Stimulated activated CD8-positive, alpha-beta memory T cell treated with anti-CD3 and anti-CD28 coated beads, Interleukin-12 subunit alpha, Interleukin-12 subunit beta, amount 100 ng/mL, for 24 hours (primary cell): ENCODE data around the gene RAX2.
"Not testable (repeated sequence)": the region's sequence is repeated elsewhere in the genome, so short reads cannot be mapped to it uniquely, and the experiment has no call there.

Source experiments
- DNase-seq: peaks from one replicate; pipeline ENCODE4 v3.0.0-alpha.2; 2020; ENCODE audit errors: extremely low read depth

The RAX2 gene

DNA sequence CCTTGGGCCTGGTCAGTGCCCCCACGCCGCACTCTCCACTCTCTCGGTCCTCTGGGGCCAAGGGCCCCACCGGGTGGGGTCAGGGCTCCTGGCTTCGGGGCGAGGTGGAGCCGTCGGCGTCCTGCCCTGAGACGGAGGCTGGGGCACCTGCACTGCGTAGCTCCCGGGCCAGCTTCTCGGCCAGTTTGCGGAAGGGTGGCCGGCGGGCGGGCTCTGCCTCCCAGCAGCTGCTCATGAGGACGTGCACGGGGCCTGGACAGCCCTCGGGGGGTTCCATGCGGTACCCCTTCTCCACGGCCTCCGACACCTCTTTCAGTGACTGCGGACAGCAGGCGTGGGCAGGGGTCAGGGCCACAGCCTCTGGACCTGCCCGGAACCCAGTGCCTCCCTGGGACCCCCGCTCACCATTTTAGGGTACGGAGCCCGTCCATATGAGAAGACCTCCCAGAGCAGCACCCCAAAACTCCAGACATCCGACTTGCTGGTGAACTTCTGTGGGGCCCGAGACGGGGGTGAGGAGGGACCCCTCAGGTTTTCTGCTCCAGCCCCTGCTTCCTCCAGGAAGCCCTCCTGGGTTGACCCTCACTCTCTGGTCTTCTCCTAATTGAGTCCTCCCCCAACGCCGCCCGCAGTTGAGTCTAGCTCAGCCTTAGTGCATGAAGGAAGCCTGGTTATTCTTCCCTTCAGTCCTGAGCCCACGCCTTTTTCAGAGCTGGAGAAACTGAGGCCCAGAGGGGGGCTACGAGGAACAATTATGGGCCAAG, 6.3 kb upstream of the RAX2 start:
- DNase-seq = no peak

DNA sequence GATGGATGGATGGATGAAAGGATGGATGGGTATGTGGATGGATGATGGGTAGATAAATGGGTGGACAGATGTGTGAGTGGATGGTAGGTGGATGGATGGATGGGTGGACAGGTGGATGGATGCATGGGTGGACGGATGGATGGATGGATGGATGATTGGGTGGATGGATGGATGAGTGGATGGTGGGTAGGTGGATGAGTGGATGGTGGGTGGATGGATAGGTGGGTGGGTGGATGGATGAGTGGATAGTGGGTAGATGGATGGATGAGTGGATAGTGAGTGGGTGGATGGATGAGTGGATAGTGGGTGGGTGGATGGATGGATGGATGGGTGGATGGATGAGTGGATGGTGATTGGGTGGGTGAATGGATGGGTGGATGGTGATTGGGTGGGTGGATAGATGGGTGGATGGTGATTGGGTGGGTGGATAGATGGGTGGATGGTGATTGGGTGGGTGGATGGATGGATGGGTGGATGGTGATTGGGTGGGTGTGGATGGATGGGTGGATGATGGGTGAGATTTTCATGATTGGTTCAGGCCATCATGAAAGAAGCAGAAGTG, 4.5 kb upstream of the RAX2 start:
- DNase-seq = no peak

DNA sequence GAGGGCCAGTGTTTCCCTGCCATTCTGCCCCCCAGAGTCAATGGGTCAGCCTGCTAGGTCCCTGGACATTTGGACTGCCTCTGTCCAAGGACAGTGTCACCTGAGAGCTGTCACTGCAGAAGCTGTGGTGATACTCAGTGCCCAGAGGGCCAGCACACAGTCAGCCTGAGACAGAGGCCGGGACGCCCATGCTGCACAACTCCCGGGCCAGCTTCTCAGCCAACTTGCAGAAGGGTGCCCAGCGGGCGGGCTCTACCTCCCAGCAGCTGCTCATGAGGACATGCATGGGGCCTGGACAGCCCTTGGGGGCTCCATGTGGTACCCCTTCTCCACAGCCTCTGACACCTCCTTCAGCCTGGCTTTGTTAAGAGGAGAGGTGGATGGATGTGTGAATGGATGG, 3.8 kb upstream of the RAX2 start:
- no peak for DNase-seq

GRCh38 chr19:3775374-3775711, 3.3 kb upstream of the RAX2 start:
- DNase-seq = no peak

DNA sequence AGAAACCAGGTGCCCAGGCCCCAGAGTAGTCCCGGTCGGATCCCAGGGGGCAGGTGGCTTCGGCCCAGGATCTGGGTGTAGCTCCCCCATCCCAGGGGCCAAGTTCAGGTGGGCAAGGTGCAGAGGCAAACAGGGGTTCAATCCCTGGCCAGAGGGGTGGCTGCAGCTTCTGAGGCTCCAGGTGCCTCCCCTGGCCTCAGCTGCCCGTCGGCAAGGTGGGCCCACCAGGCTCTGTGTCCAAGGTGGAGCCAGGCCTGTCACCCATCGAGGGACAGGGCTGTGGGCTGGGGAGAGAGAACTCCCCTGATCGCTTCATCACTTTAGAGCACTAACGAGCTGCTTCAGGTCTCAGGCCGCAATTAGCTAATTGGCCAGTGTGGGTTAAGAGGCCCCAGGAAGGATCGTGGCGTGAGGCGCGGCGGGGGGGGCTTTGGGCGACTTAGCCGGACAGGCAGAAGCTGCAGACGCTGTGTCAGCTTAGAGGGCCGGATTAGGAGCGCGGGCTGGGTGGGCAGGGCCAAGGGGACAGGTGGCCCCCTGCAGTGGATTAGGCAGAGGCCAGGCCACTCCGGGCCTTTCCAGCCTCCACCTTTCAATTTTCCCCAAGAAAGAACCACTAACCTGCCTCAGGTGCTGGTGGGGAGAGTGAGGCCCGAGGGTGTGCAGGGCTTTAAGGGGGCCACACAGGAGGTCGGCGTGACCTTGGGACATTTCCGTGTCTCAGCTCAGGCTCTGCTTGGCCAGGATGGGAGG, 2.8 kb upstream of the RAX2 start:
- no peak for DNase-seq

- DNase-seq = no peak
These were observed 1.9 kb upstream of the RAX2 start for GRCh38 chr19:3773814-3774515.

DNA sequence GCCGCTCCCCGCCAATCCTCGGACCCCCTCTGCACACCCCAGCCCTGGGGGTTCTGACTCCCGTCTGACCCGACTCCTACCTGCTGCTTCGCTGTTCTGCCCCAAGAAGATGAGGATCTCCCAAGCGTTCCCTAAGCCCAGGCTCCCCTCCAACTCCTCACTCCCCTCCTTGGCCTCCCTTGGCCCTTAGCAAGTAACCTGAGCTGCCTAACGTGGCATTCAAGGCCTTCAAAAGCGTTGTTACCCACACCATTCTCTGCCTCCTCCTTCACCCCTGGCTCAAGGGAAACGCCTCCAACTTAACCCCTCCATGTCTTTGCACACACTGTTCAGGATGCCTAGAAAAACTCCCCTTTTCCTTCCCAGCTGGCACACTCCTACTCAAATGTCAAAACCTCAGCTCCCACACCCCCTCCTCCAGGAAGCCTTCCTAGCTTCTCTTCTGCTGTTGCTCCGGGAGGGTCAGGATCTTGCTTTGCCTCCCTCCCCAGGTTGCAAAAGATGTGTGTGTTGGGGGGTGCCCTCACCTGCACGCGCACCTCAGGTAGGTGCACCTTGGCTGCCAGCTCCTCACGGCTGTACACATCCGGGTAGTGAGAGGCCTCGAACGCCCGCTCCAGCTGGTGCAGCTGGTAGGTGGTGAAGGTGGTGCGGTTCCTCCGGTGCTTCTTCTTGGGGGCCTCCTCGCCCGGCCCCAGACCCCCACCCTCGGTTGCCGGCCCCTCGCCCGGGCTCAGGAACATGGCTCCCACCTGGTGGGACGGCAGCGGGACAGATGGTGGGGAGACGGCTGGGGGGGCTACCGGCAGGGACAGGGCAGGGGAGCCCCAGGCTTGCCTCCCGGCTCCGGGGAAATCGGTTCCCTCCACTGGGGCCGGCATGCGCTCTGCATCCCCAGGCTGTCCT, 775 bp downstream of the RAX2 start:
- no peak for DNase-seq

- no peak for DNase-seq
These were observed 1.7 kb downstream of the RAX2 start for GRCh38 chr19:3770136-3770999.

- no peak for DNase-seq
These were observed 2.5 kb downstream of the RAX2 start for GRCh38 chr19:3769494-3769893.

GRCh38 chr19:3768748-3769099, 3.3 kb downstream of the RAX2 start:
- no peak for DNase-seq

DNA sequence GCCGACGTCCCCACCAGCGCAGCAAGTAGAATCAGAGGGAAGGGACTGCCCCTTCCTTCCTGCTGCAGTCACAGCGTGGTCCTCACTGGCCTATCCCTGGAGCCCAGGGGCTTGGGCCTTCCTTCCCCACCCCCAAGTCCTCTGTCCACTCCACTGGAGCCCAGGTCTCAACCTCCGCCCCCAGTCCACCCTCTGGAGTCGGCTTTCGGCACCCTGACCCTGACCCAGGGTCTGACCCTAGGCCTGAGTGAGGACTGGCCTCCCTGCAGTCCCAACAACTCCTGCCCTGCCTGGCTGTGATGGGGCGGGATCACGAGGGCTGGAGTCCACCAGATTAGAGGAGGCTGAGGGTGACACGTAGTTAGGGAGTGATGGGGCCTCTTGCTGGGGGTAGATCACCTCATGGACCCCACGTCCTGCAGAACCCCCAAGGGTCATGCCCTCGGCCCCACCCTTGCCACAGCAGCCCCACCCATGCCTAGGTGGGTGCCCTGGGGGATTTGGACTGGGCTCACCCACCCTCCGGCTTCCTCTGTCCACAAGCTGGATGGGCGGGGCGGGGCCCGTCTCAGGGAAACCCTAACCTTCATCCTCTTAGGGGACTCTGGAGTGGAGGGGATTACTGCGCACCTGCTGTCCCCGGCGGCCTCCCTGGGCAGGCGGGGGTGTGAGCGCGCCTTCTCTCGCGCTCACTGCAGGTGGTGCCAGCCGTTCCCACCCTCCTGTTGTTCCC, 3.8 kb downstream of the RAX2 start:
- no peak for DNase-seq

- DNase-seq = no peak
These were observed 5.0 kb downstream of the RAX2 start for GRCh38 chr19:3767050-3767449.

- no peak for DNase-seq
These were observed 5.5 kb downstream of the RAX2 start for GRCh38 chr19:3766520-3766919.

DNA sequence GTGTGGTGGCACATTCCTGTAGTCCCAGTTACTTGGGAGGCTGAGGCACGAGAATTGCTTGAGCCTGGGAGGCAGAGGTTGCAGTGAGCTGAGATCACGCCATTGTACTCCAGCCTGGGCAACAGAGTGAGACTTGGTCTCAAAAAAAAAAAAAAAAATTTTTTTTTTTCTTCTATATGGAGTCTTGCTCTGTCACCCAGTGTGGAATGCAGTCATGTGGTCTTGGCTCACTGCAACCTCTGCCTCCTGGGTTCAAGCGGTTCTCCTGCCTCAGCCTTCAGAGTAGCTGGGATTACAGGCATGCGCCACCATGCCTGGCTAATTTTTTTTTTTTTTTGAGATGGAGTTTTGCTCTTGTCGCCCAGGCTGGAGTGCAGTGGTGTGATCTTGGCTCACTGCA, 6.3 kb downstream of the RAX2 start:
- DNase-seq = not testable (repeated sequence)

GRCh38 chr19:3765121-3765520, 6.9 kb downstream of the RAX2 start:
- no peak for DNase-seq

DNA sequence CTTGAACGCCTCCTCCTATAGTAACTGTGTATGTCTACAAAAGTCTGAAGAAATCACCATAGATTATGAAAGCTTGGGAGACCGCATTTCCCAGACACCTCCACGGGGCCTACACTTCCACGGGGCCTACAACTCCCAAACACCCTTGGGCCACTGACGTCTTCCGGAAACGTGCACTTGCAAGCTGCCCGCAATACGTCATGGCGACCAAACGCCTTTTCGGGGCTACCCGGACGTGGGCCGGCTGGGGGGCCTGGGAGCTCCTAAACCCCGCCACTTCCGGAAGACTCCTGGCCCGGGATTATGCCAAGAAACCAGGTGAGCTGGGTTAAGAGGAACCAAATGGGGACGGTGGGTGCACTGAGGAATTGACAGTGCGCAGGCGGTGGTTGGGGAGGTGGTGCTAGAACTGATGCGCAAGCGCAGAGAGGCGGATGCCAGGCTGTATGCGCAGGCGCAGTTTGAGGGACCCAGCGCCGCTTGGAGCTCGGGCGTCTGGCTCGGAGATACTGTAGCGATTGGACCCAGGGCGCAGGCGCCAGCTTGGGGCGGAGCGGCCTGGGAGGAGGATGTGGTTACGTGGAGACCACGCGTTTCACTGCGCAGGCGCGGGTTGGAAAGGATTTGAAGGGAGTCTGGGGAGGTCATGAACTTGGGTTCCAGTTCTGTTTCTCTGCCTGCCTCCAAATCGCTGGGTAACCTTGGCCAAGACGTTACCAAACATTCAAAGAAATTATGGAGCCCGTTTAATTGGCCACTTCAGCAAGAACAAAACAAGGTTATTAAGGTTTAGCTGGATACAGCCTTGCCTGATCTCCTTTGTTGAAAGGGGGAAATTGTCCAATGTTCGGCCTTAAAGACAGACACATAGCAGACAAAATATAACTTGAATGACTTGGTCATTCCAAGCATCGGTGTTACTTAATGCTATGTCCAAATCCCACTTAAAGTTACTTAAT, 9.2 kb downstream of the RAX2 start, which contains the start of gene MRPL54:
Gene MRPL54, plus strand, starts transcription at position 182 of the 959 bp plus-strand sequence. Its CDS starts 19 bp downstream, at position 201.
- peak; percentile 99 for DNase-seq

DNA sequence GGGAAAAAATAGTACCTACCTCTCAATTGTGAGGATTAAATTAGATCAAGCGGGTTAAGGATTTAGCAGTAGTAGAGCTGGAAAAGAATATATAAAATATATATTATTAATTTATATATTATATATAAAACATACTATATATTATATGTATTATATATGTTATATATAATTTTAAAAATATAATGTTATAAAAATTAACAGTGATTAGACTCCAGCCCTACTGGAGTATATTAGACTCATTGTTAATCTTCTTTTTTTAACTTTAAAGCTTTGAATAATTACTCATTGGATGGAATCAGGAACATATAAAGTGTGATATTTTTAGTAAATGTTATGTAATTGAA, 9.9 kb downstream of the RAX2 start:
- DNase-seq = no peak

GRCh38 chr19:3761382-3762129, 10.5 kb downstream of the RAX2 start, which contains the start of gene APBA3:
APBA3 (minus strand) TSS chr19:3761692; CDS start chr19:3760264, 1,428 bp downstream.
- peak; percentile 89 for DNase-seq
